Stimulated activated CD8-positive, alpha-beta memory T cell treated with anti-CD3 and anti-CD28 coated beads, Interleukin-15, amount 100 ng/mL, for 24 hours (primary cell): ENCODE measurements around the gene CHD3.
"Not testable (repeated sequence)": the region's sequence is repeated elsewhere in the genome, so short reads cannot be mapped to it uniquely, and the experiment has no call there.

Experiments used
- DNase-seq: peaks from one replicate; pipeline ENCODE4 v3.0.0-alpha.2; 2020; ENCODE audit warnings: low read depth

Gene CHD3

GRCh38 chr17:7931709-7932482 lies 43.3 kb downstream of the CHD3 start, which contains the start of the genes CNTROB and TRAPPC1:
Gene CNTROB, plus strand, starts transcription at chr17:7932206. Its CDS starts 874 bp downstream, at chr17:7933080.
Gene TRAPPC1, minus strand, starts transcription at chr17:7931946. Its CDS starts 117 bp downstream, at chr17:7931829.
- DNase-seq: peak; percentile 99

GRCh38 chr17:7932483-7932891 lies 43.9 kb downstream of the CHD3 start:
- no peak for DNase-seq

GRCh38 chr17:7932949-7933348 lies 44.4 kb downstream of the CHD3 start:
- no peak for DNase-seq

- no peak for DNase-seq
Measured at GRCh38 chr17:7935859-7936258, 47.3 kb downstream of the CHD3 start.

- DNase-seq: no peak
Measured at GRCh38 chr17:7940034-7940433, 51.4 kb downstream of the CHD3 start.

- no peak for DNase-seq
Measured at GRCh38 chr17:7940743-7941142, 52.2 kb downstream of the CHD3 start.

GRCh38 chr17:7943291-7943690 lies 54.7 kb downstream of the CHD3 start:
- no peak for DNase-seq

- DNase-seq: no peak
Measured at GRCh38 chr17:7944326-7944725, 55.7 kb downstream of the CHD3 start.

- no peak for DNase-seq
Measured at GRCh38 chr17:7945651-7946050, 57.1 kb downstream of the CHD3 start.

- DNase-seq: no peak
Measured at GRCh38 chr17:7946441-7946840, 57.9 kb downstream of the CHD3 start.

GRCh38 chr17:7947651-7948050 lies 59.1 kb downstream of the CHD3 start:
- DNase-seq: no peak

- DNase-seq: no peak
Measured at GRCh38 chr17:7950578-7950977, 62.0 kb downstream of the CHD3 start.

GRCh38 chr17:7951143-7951792 lies 62.7 kb downstream of the CHD3 start:
- no peak for DNase-seq

- not testable (repeated sequence) for DNase-seq
Measured at GRCh38 chr17:7953266-7953665, 64.7 kb downstream of the CHD3 start.

- DNase-seq: no peak
Measured at GRCh38 chr17:7955414-7956227, 67.0 kb downstream of the CHD3 start.

- DNase-seq: no peak
Measured at GRCh38 chr17:7956228-7956965, 67.8 kb downstream of the CHD3 start.

GRCh38 chr17:7959503-7960253 lies 71.1 kb downstream of the CHD3 start:
- DNase-seq: no peak

- no peak for DNase-seq
Measured at GRCh38 chr17:7961421-7961820, 72.8 kb downstream of the CHD3 start.
